ENCODE measurements around the gene HS6ST3.
"Not testable (repeated sequence)": the region's sequence is repeated elsewhere in the genome, so short reads cannot be mapped to it uniquely, and the experiment has no call there.

Gene HS6ST3

DNA sequence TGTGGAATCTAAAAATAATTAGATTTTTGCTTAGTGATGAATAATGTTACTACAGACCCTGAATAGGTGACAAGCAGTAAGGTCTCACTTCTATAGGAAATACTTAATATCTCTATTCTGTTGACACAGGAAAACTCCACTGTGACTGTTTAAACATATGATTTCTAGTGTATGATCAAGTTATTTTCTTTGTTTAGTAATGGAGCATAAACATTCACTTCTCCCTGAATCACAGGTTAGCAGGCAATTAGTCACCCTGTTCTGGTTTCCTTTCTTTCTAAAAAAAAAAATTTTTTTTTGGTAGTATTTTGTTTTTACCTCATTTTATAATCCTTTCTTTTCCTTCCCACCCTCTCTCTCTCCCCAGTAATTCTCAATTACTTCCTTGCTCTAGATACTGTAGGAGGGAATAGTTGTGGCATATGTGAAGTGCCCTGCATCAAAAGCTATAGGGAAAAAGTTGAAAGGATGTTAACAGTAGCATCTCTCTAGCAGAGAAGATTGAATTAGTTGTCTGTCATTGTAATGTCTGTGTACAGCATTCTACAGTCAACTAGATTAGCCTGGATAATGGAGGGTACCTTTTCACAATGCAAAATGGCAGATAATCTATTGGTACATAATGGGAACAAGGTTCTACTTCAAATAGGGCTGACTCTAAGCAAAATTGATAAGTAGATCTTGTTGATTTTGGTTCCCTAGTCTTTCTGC, 3.5 kb downstream of the HS6ST3 start:
- FAIRE-seq = no peak

DNA sequence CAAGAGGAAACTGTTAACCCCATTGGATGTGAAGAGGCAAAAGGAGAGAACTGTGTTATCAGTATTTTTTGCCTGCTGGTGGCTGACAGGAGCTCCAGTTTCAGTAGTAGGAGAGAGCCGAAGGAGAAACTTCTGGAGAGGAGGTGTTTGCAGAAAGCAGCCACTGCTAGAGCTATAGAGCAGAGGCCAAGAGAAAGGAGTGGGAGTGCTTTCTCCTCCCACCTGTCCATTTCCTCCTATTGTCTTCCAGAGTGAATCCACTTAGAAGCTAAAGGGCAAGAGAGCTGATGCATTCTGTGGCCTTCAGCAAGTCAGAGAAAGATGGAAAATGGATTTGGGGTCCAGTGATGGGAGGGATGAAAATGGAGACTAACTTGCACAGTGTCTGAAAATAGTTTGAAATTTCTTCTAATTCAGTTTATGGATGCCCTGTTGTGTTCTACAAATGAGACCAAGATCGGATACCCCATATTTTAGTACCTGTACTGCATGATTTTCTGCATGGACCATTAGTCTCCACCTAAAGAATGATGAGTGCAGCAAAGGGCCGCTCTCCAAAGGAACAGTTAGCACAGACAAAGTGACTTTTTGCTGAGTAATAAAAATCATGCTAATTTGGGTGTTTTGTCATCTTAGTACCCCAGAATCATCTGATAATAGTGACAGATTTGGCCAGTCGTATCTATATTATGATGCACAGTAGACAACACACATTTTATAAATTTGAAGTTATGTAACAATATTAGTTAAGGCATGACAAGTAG, 10.7 kb downstream of the HS6ST3 start:
- no peak for FAIRE-seq

DNA sequence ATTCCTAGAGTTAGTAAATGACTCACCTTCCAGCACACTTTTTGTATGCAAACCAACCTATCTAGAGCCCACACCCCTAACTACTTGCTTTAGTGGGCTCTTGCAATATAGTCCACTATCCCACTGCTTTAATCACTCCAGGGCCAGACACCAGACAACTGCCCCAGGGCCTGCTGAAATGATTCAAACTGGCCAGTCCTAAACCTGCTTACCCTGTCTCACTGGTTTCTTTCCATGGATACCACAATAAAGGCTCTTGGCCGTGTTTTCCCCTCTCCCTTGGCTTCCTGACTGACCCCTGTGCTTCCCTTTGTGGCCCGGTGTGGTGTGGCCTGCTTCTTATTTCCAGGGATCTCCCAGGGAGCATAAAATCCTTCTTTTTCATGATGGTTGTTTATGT, 14.6 kb downstream of the HS6ST3 start:
- FAIRE-seq = no peak

DNA sequence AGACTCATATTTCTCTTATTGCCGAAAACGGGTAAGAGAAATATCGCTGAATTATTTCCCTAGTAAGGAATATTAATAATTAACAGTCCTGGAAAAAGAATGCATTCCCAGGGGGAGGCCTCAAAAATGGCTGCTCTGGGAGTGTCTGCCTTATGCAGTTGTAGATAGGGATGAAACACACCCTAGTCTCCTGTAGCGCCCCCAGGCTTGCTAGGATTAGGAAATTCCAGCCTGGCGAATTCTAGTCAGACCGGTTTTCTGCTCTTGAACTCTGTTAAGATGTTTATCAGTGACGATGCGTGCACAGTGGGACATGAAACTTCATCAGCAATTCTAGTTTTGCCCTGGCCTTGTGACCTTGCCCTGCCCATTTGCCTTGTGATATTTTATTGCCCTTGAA, 18.2 kb downstream of the HS6ST3 start:
- not testable (repeated sequence) for FAIRE-seq

DNA sequence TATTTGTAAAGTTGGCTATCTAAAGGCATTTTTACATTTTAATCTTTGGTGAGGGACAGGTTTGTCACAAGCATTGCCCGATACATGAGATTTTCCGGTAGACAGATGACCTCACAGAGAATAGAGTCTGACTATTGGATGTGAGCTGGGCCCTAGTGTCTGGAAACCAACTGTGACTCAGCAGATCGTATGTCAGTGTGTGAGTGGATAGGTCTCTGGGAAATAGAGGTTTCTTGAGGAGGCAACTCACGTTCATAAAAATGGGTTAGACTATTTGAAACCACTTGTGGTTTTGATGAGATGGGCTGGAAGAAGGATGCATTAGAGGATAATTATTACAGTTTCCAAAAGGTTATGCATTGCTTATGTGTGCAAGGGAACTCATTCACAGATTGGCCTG, 19.2 kb downstream of the HS6ST3 start:
- no peak for FAIRE-seq

DNA sequence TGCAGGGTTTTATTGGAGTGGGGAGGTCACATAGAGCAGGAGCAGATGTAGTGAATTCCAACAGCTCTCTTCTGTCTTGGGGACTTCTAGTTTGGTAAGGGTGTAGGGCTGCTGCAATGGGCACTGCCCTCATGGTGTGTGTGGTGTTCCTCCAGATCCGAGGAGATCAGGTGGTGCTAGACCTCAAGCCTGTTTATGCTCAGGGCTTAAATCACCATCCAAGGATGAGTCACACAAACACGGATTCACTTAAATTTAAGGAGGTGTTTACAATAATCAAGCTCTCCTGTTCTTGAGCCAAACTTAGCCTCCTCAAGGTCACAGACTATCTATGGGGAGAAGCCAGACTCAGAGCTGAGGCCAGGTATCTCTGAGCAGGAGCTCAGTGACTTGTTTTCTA, 23.0 kb downstream of the HS6ST3 start:
- FAIRE-seq = no peak

DNA sequence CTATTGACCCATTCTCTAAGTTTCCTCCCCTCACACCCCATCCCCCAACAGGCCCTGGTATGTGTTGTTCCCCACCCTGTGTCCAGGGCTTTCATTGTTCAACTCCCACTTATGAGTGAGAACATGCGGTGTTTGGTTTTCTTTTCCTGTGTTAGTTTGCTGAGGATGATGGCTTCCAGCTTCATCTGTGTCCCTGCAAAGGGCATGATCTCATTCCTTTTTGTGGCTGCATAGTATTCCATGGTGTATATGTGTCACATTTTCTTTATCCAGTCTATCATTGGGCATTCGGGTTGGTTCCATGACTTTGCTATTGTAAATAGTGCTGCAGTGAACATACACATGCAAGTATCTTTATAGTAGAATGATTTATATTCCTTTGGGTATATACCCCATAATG, 25.5 kb downstream of the HS6ST3 start:
- not testable (repeated sequence) for FAIRE-seq

DNA sequence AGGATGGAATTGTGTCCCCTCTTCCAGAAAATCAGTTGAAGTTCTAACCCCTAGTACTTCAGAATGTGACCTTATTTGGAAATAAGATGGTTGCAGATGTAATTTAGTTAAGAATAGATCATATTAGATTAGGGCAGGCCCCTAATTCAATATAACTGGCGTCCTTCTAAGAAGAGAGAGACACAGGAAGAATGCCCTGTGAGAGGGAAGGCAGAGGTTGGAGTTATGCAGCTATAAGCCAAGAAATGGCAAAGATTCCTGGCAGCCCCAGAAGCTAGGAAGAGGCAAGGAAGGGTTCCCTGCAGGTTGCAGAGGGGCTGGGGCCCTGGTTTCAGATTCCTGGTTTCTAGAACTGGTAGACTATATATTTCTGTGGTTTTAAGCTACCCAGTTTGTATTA, 30.0 kb downstream of the HS6ST3 start:
- no peak for FAIRE-seq

DNA sequence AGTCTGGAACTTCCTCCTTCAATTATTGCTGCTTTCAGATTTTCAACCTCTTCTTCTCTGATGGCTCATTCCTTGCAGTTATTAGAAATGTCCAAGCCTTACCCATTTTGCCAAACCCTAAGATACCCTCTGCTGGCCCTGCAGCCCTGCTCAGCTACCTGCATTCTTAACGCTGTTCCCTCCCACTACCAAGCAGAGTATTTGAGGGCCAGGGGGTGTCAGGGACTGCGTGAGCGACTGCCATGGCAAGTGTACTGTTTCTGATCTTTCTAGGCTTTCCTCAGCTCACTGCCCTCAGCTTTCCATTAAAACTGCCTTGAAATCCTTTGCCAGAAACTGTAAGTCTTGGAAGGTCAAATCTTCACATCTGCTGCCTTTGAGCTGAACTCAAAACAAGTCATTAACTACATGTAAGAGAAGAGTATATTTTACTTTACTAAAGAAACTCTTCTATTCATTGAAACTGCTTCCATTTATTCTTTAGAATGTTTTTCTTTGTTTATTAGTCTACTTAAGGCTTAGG, 41.0 kb downstream of the HS6ST3 start:
- FAIRE-seq = no peak

DNA sequence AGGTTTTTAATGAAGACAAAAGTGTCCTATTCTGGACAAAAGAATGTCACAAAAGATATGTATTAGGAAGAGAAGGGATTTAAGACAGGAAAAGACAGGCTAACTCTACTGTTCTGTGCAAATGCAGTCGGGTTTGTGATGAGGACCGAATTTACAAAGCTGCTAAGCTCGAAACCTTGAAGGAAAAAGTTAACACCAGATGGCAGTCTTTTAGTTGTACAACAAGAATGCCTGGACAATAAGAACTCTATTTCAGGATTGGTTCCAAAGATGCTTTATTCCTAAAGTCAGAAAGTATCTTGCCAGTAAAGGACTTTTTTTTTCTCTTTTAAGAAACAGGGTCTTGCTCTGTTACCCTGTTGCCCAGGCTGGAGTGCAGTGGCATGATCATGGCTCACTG, 51.1 kb downstream of the HS6ST3 start:
- no peak for FAIRE-seq

DNA sequence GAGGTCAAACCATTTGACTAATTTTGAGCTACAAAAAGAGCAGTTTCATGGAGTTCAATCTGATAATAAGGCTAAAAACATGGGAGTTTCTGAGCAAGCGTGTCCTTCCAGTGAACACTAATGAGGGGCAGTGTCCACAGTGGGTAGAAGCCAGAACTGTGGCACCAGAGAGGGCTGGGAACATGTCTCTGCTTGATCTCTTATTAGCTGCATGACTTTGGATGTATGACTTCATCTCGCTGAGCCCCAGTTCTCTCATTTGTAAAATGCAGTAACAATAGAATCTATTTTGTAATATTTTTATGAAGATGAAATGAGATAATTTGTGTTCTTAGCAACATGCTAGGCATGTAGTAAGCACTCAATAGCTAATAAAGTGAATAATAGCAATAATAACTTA, 69.8 kb downstream of the HS6ST3 start:
- FAIRE-seq = no peak

DNA sequence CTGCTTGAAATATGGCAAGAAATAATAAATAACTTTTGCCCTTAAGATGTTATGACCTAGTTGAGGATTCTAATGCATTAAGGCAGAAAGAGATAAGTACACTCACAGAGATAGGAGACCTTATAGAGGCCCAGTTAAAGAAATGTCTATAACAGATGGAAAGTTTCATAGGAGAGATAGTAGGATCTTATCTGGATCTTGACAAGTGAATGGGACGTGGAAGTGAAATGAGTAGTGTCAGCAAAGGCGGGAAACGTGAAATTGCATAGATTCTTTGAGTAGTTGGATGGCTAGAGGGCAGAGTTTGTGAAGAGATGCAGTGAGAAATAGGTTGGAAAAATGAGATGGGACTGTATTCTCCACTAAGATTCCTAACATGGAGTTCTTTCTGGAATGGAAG, 71.2 kb downstream of the HS6ST3 start:
- FAIRE-seq = no peak

DNA sequence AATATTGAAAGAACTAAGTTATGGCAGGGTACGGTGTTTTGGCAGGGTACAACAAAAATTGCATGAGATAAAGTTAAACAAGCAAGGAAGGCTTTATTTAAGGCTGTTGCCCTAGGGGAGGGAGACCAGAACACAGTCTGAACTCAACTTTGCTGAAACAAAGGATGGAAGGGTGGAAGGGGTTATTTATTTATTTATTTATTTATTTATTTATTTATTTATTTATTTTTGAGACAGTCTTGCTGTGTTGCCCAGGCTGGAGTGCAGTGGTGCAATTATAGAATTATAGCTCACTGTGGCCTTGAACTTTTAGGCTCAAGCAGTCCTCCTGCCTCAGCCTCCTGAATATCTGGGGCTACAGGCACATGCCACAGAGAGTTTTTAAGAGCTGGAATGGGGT, 75.9 kb downstream of the HS6ST3 start:
- FAIRE-seq = no peak

DNA sequence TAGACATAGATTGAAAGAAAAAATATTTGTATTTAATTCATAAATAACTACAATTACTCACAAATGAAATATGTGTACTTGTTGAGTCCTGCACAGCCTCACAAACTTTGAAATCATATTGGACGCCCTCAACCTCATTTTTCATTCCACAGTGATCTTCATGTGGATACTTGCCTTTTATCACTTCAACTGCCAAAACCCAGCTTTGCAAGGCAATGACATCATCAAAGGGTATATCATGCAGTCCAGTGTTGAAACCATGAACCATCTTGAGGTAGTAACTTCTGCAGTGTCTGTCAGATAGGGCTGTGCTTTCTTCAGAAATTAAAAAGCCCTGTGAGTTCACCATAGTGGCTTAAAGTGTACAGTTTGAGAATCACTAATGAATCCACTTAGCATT, 82.2 kb downstream of the HS6ST3 start:
- FAIRE-seq = no peak

DNA sequence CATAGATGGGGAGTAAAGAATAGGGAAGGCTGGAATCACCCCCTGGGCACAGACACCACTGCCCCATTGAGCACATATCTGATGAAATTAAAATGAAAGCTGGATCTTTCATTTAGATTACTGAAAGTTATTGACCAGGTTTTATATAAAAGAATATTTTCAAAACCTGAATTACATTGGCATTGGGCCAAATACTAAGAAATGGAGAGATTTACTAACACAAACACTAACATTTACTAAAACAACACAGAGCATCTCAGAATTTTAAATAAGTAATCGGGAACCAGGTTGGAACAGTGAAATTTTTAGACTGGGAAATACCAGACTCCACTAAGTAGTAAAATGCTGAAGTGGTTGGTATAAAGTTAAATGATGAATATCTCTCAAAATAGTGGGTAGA, 88.9 kb downstream of the HS6ST3 start:
- FAIRE-seq = no peak

DNA sequence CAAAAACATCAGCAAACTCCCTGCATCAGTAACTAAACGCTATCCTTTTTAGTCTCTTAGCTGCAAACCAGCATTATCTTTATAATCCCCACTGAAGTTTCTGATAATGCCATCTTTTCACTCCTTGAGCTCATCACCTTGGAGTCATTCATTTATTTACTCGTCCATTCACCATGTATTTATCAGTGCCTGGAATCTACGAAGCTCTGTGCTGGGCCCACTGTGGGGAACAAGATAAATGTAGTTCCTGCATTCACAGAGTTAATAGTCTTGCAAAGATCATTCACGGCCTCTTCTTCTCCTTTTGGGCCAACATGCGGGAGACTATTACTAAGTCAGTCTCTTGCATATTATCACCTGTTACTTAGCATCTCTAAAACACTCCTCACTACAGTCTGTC, 89.4 kb downstream of the HS6ST3 start:
- no peak for FAIRE-seq

DNA sequence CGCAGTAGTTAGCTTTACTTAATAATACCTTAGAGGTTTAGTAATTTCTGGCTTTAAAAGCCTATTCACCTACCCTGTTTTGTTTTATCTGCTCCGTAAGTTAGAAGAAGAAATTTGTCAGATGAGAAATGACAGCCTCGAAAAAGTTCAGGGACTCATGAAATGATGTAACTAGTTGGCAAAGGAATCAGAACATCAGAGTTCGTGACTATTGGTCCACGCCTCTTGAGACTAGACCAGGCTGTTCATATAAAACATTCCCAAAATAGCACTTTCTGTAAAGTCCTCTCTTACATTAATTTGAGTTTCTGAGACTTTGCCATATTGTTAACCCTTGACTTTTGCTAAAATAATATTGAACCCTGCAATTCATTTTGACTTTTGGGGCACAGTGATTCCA, 92.0 kb downstream of the HS6ST3 start:
- no peak for FAIRE-seq

DNA sequence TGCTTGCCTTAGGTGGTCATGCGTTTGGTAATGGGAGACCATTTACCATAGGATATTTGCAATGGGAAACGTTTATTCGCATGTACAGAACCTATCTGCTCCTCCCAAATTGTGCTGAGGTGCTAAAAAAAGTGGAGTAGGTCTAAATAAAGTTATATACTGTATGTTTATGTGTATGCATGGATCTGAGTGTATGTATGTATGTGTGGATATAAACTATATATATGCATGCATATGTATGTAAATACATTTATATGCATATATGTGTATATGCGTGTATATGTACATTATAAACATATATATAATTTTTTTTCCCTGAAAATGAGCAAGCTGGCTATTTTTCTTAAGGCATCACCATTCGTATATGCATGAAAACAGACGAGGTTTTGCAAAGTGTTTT, 95.9 kb downstream of the HS6ST3 start:
- no peak for FAIRE-seq

DNA sequence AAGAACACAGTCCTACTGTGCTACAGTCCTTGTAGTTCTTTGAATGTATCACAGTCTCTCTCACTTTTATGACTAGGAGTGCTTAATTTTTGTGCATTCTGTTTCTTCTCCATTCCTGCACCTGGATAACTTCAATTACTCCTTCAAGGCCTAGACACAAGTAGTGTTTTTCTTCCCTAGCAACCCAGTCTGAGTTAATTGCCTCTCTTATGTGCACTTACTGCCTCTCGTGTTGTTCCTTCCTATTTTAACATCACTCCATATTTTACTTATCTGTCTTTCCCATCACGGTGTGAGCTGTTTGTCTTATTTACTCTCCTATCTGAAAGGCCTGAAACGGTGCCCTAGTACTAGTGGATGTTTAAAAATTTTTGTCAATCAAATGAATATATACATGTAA, 101.5 kb downstream of the HS6ST3 start:
- FAIRE-seq = no peak

DNA sequence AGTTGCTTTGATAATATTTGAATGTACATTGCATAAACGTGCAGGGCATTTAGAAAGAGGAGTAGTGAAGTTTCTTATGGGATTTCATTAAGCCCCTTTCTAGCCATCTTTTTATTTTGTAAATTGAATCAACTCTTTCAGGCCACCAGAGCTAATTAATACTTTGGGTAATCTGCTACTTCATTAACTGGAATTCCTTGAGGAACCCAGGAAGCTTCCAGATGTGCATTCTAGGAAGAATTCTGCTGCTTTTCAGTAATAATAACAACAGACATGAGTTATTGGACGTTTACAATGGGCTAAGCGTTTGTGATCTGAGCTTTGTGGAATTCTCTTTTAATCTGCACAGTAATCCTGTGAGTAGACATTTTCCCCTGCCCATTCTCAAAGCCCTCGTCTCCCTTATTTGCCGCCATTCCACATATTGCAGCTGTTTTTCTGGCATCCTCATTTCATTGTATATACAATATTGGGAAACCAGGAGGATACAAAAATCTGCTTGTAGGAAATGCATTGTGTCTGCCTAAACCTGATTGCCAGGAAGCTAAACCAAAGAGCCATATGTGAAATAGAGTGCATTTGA, 103.9 kb downstream of the HS6ST3 start:
- FAIRE-seq = no peak

DNA sequence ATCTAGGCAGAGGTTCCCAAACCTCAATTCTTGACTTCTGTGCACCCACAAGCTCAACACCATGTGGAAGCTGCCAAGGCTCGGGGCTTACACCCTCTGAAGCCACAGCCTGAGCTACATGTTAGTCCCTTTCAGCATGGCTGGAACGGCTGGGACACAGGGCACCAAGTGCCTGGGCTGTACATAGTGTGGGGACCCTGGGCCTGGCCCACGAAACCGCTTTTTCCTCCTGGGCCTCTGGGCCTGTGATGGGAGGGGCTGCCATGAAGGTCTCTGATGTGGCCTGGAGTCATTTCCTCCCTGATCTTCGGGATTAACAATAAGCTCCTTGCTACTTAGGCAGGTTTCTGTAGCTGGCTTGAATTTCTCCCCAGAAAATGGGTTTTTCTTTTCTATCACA, 108.1 kb downstream of the HS6ST3 start:
- FAIRE-seq = no peak

DNA sequence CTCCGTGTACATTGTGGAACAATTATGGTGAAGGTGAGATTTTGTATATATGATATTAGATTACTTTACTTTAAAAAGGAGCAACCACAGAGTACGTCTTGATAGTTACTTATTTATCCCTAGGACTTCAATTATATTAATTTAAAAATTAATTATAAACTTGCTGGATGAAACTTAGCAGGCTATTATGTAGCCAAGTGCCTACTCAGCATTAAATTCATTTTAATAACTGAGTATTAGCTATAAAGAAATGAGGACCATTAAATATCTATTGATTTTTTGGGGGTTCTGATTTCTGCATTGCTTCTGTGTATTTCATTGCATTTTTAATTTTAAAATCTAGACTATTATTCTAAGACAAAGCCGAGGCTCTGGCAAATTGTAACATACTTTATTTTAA, 109.4 kb downstream of the HS6ST3 start:
- FAIRE-seq = no peak

DNA sequence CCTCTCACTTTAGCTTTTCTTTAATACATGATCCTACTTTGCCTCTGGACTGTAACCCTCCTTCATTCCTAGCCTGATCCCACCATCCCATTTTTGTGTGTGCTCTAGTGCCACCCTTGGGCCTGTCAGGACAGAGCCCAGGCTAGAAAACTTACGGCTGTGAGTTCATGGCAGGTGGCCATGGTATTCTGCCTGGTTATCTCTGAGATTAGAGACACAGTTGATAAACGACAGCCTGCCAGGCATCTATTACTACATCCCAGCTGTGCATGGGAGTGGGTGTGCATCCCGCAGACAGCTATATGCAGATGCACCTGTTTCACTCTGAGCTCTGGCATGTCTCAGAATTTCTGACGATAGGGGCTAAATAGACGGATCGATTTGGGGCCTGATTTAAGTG, 110.9 kb downstream of the HS6ST3 start:
- no peak for FAIRE-seq

DNA sequence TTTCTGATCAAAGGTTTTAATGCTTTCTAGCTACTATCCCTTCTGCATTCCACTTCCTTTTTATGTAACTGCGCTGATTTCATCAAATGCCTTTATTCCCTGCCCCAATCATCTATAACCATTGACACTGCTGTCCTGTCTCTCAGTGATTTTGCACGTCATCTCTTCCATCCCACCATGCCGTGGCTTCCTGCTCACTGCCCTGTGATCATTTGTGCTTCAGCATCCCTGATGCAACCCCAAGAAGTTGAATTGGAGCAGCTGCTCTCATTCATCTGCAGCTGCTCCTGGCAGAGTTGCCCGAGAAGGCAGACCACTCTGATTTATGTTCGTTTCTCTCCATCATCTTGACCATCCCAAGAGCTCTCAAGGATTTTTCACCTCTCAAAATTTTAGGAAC, 112.4 kb downstream of the HS6ST3 start:
- FAIRE-seq = no peak
